AG09319 (cell line): Measurements from ENCODE around the gene NEUROD1.

ENCODE experiments used
- DNase-seq: peaks from one replicate; pipeline ENCODE4 v3.0.0-alpha.2; 2010; ENCODE audit warnings: low read depth; ENCODE audit errors: extremely low read depth
- TF ChIP-seq, protein P1 (sequence below): IDR thresholded peaks from 2 replicates; pipeline ENCODE4 v1.5.1; 2011; ENCODE audit warnings: low read depth, mild to moderate bottlenecking, inconsistent platforms, low read length, moderate library complexity

The NEUROD1 gene

GRCh38 chr2:181683518-181684453 is 3.5 kb upstream of the NEUROD1 start:
- TF ChIP-seq, protein P1, sequence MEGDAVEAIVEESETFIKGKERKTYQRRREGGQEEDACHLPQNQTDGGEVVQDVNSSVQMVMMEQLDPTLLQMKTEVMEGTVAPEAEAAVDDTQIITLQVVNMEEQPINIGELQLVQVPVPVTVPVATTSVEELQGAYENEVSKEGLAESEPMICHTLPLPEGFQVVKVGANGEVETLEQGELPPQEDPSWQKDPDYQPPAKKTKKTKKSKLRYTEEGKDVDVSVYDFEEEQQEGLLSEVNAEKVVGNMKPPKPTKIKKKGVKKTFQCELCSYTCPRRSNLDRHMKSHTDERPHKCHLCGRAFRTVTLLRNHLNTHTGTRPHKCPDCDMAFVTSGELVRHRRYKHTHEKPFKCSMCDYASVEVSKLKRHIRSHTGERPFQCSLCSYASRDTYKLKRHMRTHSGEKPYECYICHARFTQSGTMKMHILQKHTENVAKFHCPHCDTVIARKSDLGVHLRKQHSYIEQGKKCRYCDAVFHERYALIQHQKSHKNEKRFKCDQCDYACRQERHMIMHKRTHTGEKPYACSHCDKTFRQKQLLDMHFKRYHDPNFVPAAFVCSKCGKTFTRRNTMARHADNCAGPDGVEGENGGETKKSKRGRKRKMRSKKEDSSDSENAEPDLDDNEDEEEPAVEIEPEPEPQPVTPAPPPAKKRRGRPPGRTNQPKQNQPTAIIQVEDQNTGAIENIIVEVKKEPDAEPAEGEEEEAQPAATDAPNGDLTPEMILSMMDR: no peak
- DNase-seq: no peak

GRCh38 chr2:181682795-181683517 is 2.6 kb upstream of the NEUROD1 start:
- TF ChIP-seq, protein P1: no peak
- no peak for DNase-seq

- TF ChIP-seq, protein P1: no peak
- no peak for DNase-seq
Measured at GRCh38 chr2:181682026-181682789, 1.9 kb upstream of the NEUROD1 start.

GRCh38 chr2:181680937-181681811 is 857 bp upstream of the NEUROD1 start:
- DNase-seq: no peak
- TF ChIP-seq, protein P1: no peak

DNA sequence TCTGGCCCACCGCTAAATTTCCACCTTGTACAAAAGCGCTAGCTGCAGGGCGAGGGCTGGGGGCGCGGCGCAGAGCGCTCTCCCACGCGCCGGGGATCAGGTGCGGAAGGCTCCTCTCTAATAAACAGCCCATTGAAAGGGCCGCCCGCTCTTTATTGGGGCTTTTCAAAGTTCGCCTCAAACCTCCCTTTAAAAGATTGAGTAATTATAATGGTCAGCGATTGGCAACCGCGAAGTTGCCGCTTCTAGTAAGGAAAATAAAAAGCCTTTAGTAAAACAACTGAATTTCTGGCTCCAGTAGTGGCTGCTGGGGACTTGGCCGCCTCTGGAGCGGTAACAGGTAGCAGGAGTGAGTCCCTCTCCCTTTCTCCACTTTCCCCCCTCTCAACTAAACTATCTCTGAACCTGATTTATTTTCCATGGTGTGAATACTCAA is 755 bp downstream of the NEUROD1 start:
- TF ChIP-seq, protein P1: no peak
- no peak for DNase-seq

GRCh38 chr2:181678861-181679543 is 1.3 kb downstream of the NEUROD1 start:
- DNase-seq: no peak
- TF ChIP-seq, protein P1: no peak
